Activated CD8-positive, alpha-beta T cell treated with anti-CD3 and anti-CD28 coated beads, Interleukin-2, amount 10 ng/mL, durations not matched to agents 7 days and 5 days (primary cell): Measurements from ENCODE around the gene OR4D9. TPM values are rescaled to one million over a fixed set of nuclear protein-coding genes. Genes with fewer than 3 reads are reported as not detected.

Experiments used
- ATAC-seq: fragments of 150-1000 bp; cut with Tn5 transposase; one replicate; pipeline ENCODE4 v1.10.0; 2021; ENCODE audit warnings: moderate library complexity
- CTCF ChIA-PET: fragments of 350-600 bp; sonication (Branson Sonifier 250); formaldehyde crosslinking; loops from one replicate; lab custom pipeline; 2021; ENCODE audit warnings: antibody characterized with exemption; lab: Charles Lee
- POLR2A ChIA-PET: fragments of 350-600 bp; sonication (Branson Sonifier 250); formaldehyde crosslinking; loops from one replicate; lab custom pipeline; 2021; ENCODE audit warnings: antibody characterized with exemption; lab: Charles Lee
- DNase-seq: peaks from one replicate; pipeline ENCODE4 v3.0.0-alpha.2; 2020
- H3K27ac Mint-ChIP-seq: one replicate; pipeline ENCODE4 v1.8.0; 2021; ENCODE audit warnings: mild to moderate bottlenecking, mixed read lengths
- H3K27me3 Mint-ChIP-seq: one replicate; pipeline ENCODE4 v1.8.0; 2021; ENCODE audit warnings: low read depth, mixed read lengths
- H3K36me3 Mint-ChIP-seq: one replicate; pipeline ENCODE4 v1.8.0; 2021; ENCODE audit warnings: low read depth, mixed read lengths
- H3K4me1 Mint-ChIP-seq: one replicate; pipeline ENCODE4 v1.8.0; 2021; ENCODE audit warnings: low read depth, mixed read lengths
- H3K4me3 Mint-ChIP-seq: one replicate; pipeline ENCODE4 v1.8.0; 2021; ENCODE audit warnings: mild to moderate bottlenecking, mixed read lengths
- H3K9me3 Mint-ChIP-seq: one replicate; pipeline ENCODE4 v1.8.0; 2022; ENCODE audit warnings: mixed read lengths; ENCODE audit not compliant: insufficient read depth
- total RNA-seq, 2 experiments: library from RNA; stranded (reverse); gene quantifications; one replicate each; pipeline ENCODE4 v1.2.3, GENCODE V29; 2021

Gene OR4D9
- total RNA-seq, 2 experiments from 2014 or later: not detected

- H3K9me3 Mint-ChIP-seq: no peaks in the 10 kb centered on the region
- ATAC-seq (no peak), DNase-seq (no peak)
- peak overlapping the region; percentile 16 for H3K27ac Mint-ChIP-seq
- CTCF ChIA-PET: interaction anchor here (0.8 to 2.8 kb wide), 2 partner anchors 9 to 14 kb away, joined by 3 to 15 read pairs; no protein-coding TSS in a partner anchor
- POLR2A ChIA-PET: interaction anchor here (0.6 to 0.7 kb wide), 2 partner anchors 14 to 224 kb away, joined by 3 to 4 read pairs; no protein-coding TSS in a partner anchor
- peaks cover 50% of the 10 kb centered on the region for H3K4me1 Mint-ChIP-seq
- peaks cover 13% of the 10 kb centered on the region for H3K27me3 Mint-ChIP-seq
- H3K36me3 Mint-ChIP-seq: peaks cover 4% of the 10 kb centered on the region
- H3K4me3 Mint-ChIP-seq: peak overlapping the region; percentile 80
Observed at GRCh38 chr11:59551659-59552521, 40.6 kb downstream of the OR4D9 start.

GRCh38 chr11:59552844-59553243 lies 41.5 kb downstream of the OR4D9 start:
- H3K27me3 Mint-ChIP-seq: peaks cover 13% of the 10 kb centered on the region

GRCh38 chr11:59553323-59553722 lies 42.0 kb downstream of the OR4D9 start:
- no peaks in the 10 kb centered on the region for H3K9me3 Mint-ChIP-seq
- no peak overlapping the region for H3K27ac Mint-ChIP-seq
- H3K4me3 Mint-ChIP-seq: no peak overlapping the region
- H3K4me1 Mint-ChIP-seq: peaks cover 56% of the 10 kb centered on the region
- POLR2A ChIA-PET: interaction anchor here (1.0 kb wide), 1 partner anchor 202 kb away, joined by 4 read pairs; the partner anchor contains the start of gene STX3
- H3K27me3 Mint-ChIP-seq: peaks cover 13% of the 10 kb centered on the region
- ATAC-seq (no peak), DNase-seq (no peak)
- CTCF ChIA-PET: no interaction called here
- H3K36me3 Mint-ChIP-seq: peaks cover 4% of the 10 kb centered on the region

More at GRCh38 chr11:59552844-59553243, 41.5 kb downstream of the OR4D9 start:
- Mint-ChIP-seq H3K4me1 (peaks cover 54% of the 10 kb centered on the region), H3K36me3 (peaks cover 4% of the 10 kb centered on the region), H3K4me3 (no peak overlapping the region), H3K27ac (no peak overlapping the region), H3K9me3 (no peaks in the 10 kb centered on the region)
- ChIA-PET CTCF (interaction anchor here (0.7 to 0.8 kb wide), 2 partner anchors 8 to 15 kb away, joined by 3 read pairs; no protein-coding TSS in a partner anchor), POLR2A (interaction anchor here (1.0 kb wide), 1 partner anchor 202 kb away, joined by 4 read pairs; the partner anchor contains the start of gene STX3)
- no peak for ATAC-seq
- no peak for DNase-seq

GRCh38 chr11:59555601-59556114 lies 44.3 kb downstream of the OR4D9 start:
- H3K36me3 Mint-ChIP-seq: peaks cover 4% of the 10 kb centered on the region
- peak overlapping the region; percentile 69 for H3K4me3 Mint-ChIP-seq
- peaks cover 53% of the 10 kb centered on the region for H3K4me1 Mint-ChIP-seq
- CTCF ChIA-PET: interaction anchor here (0.8 kb wide), 1 partner anchor 10 kb away, joined by 3 read pairs; no protein-coding TSS in a partner anchor
- ATAC-seq: no peak
- peak overlapping the region; percentile 69 for H3K27ac Mint-ChIP-seq
- H3K9me3 Mint-ChIP-seq: no peaks in the 10 kb centered on the region
- H3K27me3 Mint-ChIP-seq: peaks cover 16% of the 10 kb centered on the region
- POLR2A ChIA-PET: interaction anchor here (2.4 kb wide), 2 partner anchors 10 to 60 kb away, joined by 9 read pairs; partner anchors contain the start of gene OSBP
- DNase-seq: no peak

GRCh38 chr11:59556115-59556916 lies 45.0 kb downstream of the OR4D9 start:
- Mint-ChIP-seq H3K4me3 (peak overlapping the region; percentile 69), H3K9me3 (no peaks in the 10 kb centered on the region), H3K4me1 (peaks cover 51% of the 10 kb centered on the region), H3K27me3 (peaks cover 16% of the 10 kb centered on the region), H3K36me3 (peaks cover 3% of the 10 kb centered on the region), H3K27ac (peak overlapping the region; percentile 73)
- ATAC-seq: peak; percentile 25
- DNase-seq: peak; percentile 79
- ChIA-PET POLR2A (interaction anchor here (2.4 kb wide), 2 partner anchors 10 to 59 kb away, joined by 9 read pairs; partner anchors contain the start of gene OSBP), CTCF (interaction anchor here (1.3 to 2.0 kb wide), 4 partner anchors 7 to 46 kb away, joined by 3 to 6 read pairs (median 4); no protein-coding TSS in a partner anchor)

GRCh38 chr11:59556917-59557348 lies 45.6 kb downstream of the OR4D9 start:
- Mint-ChIP-seq H3K9me3 (no peaks in the 10 kb centered on the region), H3K27ac (peak overlapping the region; percentile 73), H3K4me1 (peaks cover 51% of the 10 kb centered on the region), H3K27me3 (peaks cover 14% of the 10 kb centered on the region), H3K4me3 (peak overlapping the region; percentile 69), H3K36me3 (peaks cover 3% of the 10 kb centered on the region)
- peak; percentile 42 for DNase-seq
- ChIA-PET CTCF (interaction anchor here (1.3 to 2.0 kb wide), 4 partner anchors 8 to 47 kb away, joined by 3 to 6 read pairs (median 4); no protein-coding TSS in a partner anchor), POLR2A (interaction anchor here (2.4 kb wide), 2 partner anchors 9 to 59 kb away, joined by 9 read pairs; partner anchors contain the start of gene OSBP)
- ATAC-seq: peak; percentile 12

- Mint-ChIP-seq H3K4me1 (peaks cover 49% of the 10 kb centered on the region), H3K9me3 (no peaks in the 10 kb centered on the region), H3K4me3 (peak overlapping the region; percentile 69), H3K27ac (no peak overlapping the region), H3K36me3 (peaks cover 3% of the 10 kb centered on the region), H3K27me3 (peaks cover 12% of the 10 kb centered on the region)
- no peak for DNase-seq
- ChIA-PET POLR2A (interaction anchor here (2.4 kb wide), 1 partner anchor 8 kb away, joined by 9 read pairs; no protein-coding TSS in a partner anchor), CTCF (interaction anchor here (1.8 to 2.0 kb wide), 2 partner anchors 8 to 21 kb away, joined by 6 read pairs; no protein-coding TSS in a partner anchor)
- ATAC-seq: no peak
Observed at GRCh38 chr11:59558270-59558643, 46.9 kb downstream of the OR4D9 start.

GRCh38 chr11:59559886-59560285 lies 48.5 kb downstream of the OR4D9 start:
- CTCF ChIA-PET: interaction anchor here (1.2 to 2.4 kb wide), 3 partner anchors 7 to 249 kb away, joined by 3 to 15 read pairs (median 4); no protein-coding TSS in a partner anchor
- Mint-ChIP-seq H3K27me3 (peaks cover 7% of the 10 kb centered on the region), H3K36me3 (peaks cover 3% of the 10 kb centered on the region), H3K4me3 (peak overlapping the region; percentile 87), H3K9me3 (no peaks in the 10 kb centered on the region), H3K4me1 (peaks cover 49% of the 10 kb centered on the region), H3K27ac (peak overlapping the region; percentile 90)
- ATAC-seq (peak; percentile 6), DNase-seq (no peak)
- POLR2A ChIA-PET: interaction anchor here (0.7 to 1.0 kb wide), 2 partner anchors 56 to 980 kb away, joined by 3 to 4 read pairs; partner anchors contain the start of gene OSBP

GRCh38 chr11:59560290-59560701 lies 49.0 kb downstream of the OR4D9 start:
- ChIA-PET POLR2A (interaction anchor here (0.7 to 1.3 kb wide), 3 partner anchors 55 to 980 kb away, joined by 3 to 7 read pairs (median 4); partner anchors contain the start of gene OSBP), CTCF (interaction anchor here (1.0 to 2.4 kb wide), 4 partner anchors 8 to 249 kb away, joined by 3 to 15 read pairs (median 4); partner anchors contain the start of gene PATL1)
- peak; percentile 88 for DNase-seq
- Mint-ChIP-seq H3K4me3 (peak overlapping the region; percentile 87), H3K36me3 (peaks cover 3% of the 10 kb centered on the region), H3K27ac (peak overlapping the region; percentile 90), H3K9me3 (no peaks in the 10 kb centered on the region), H3K4me1 (peaks cover 49% of the 10 kb centered on the region), H3K27me3 (peaks cover 6% of the 10 kb centered on the region)
- ATAC-seq: peak; percentile 59

- DNase-seq: peak; percentile 87
- POLR2A ChIA-PET: interaction anchor here (0.6 to 1.3 kb wide), 4 partner anchors 55 to 981 kb away, joined by 3 to 7 read pairs (median 4); partner anchors contain the start of genes OSBP and PATL1
- peak overlapping the region; percentile 87 for H3K4me3 Mint-ChIP-seq
- ATAC-seq: peak; percentile 57
- CTCF ChIA-PET: interaction anchor here (1.0 to 2.4 kb wide), 4 partner anchors 8 to 248 kb away, joined by 3 to 15 read pairs (median 4); partner anchors contain the start of gene PATL1
- H3K4me1 Mint-ChIP-seq: peaks cover 48% of the 10 kb centered on the region
- peaks cover 3% of the 10 kb centered on the region for H3K27me3 Mint-ChIP-seq
- H3K36me3 Mint-ChIP-seq: peaks cover 3% of the 10 kb centered on the region
- peak overlapping the region; percentile 90 for H3K27ac Mint-ChIP-seq
- H3K9me3 Mint-ChIP-seq: no peaks in the 10 kb centered on the region
Observed at GRCh38 chr11:59560702-59561473, 49.5 kb downstream of the OR4D9 start.
